HEK293T (cell line): Measurements from ENCODE around the gene GH1.

Experiments used
- CTCF ChIA-PET: fragments of 350-600 bp; formaldehyde crosslinking; extraction: SDS; loops from one replicate; lab custom pipeline; 2021; ENCODE audit warnings: antibody characterized with exemption, inconsistent platforms; lab: Yijun Ruan, JAX
- POLR2A ChIA-PET: fragments of 350-600 bp; formaldehyde crosslinking; extraction: SDS; loops from one replicate; lab custom pipeline; 2020; ENCODE audit warnings: antibody characterized with exemption, inconsistent platforms; lab: Yijun Ruan, JAX
- DNase-seq: peaks from one replicate; pipeline ENCODE4 v3.0.0; 2012; ENCODE audit warnings: mixed read lengths; ENCODE audit errors: extremely low spot score
- ARNT ChIP-seq: fragments of 450-650 bp; IDR thresholded peaks from 2 replicates; pipeline ENCODE4 v1.6.1; 2017; ENCODE audit warnings: mild to moderate bottlenecking
- BHLHE40 ChIP-seq: fragments of 450-650 bp; IDR thresholded peaks from 2 replicates; pipeline ENCODE4 v1.6.1; 2016; ENCODE audit warnings: mild to moderate bottlenecking, moderate library complexity, borderline replicate concordance
- CTBP1 ChIP-seq: fragments of 450-650 bp; IDR thresholded peaks from 2 replicates; pipeline ENCODE4 v1.6.1; 2016; ENCODE audit warnings: borderline replicate concordance
- ELF4 ChIP-seq: fragments of 450-650 bp; IDR thresholded peaks from 2 replicates; pipeline ENCODE4 v1.6.1; 2017; ENCODE audit warnings: antibody characterized with exemption
- FOXA1 ChIP-seq: fragments of 450-650 bp; IDR thresholded peaks from 2 replicates; pipeline ENCODE4 v1.6.1; 2016; ENCODE audit warnings: mild to moderate bottlenecking
- FOXK2 ChIP-seq: fragments of 450-650 bp; IDR thresholded peaks from 2 replicates; pipeline ENCODE4 v1.6.1; 2016; ENCODE audit warnings: mild to moderate bottlenecking
- FOXM1 ChIP-seq: fragments of 450-650 bp; IDR thresholded peaks from 2 replicates; pipeline ENCODE4 v1.6.1; 2017; ENCODE audit warnings: mild to moderate bottlenecking, borderline replicate concordance
- HDGF ChIP-seq: fragments of 450-650 bp; IDR thresholded peaks from 2 replicates; pipeline ENCODE4 v1.6.1; 2017; ENCODE audit warnings: antibody characterized with exemption, borderline replicate concordance
- L3MBTL2 ChIP-seq: fragments of 450-650 bp; conservative IDR thresholded peaks from 2 replicates; pipeline ENCODE4 v1.6.1; 2016; ENCODE audit warnings: mild to moderate bottlenecking
- LEF1 ChIP-seq: fragments of 450-650 bp; IDR thresholded peaks from 2 replicates; pipeline ENCODE4 v1.6.1; 2017; ENCODE audit warnings: mild to moderate bottlenecking, borderline replicate concordance
- NFRKB ChIP-seq: fragments of 450-650 bp; IDR thresholded peaks from 2 replicates; pipeline ENCODE4 v1.6.1; 2016; ENCODE audit warnings: mild to moderate bottlenecking, moderate library complexity
- PKNOX1 ChIP-seq: fragments of 450-650 bp; IDR thresholded peaks from 2 replicates; pipeline ENCODE4 v1.6.1; 2016
- SP1 ChIP-seq: fragments of 450-650 bp; IDR thresholded peaks from 2 replicates; pipeline ENCODE4 v1.6.1; 2017
- SUZ12 ChIP-seq: fragments of 450-650 bp; IDR thresholded peaks from 2 replicates; pipeline ENCODE4 v1.6.1; 2016; ENCODE audit warnings: mild to moderate bottlenecking
- TARDBP ChIP-seq: fragments of 450-650 bp; IDR thresholded peaks from 2 replicates; pipeline ENCODE4 v1.6.1; 2016
- ZNF384 ChIP-seq: fragments of 450-650 bp; IDR thresholded peaks from 2 replicates; pipeline ENCODE4 v1.6.1; 2016

The GH1 gene

GRCh38 chr17:63940584-63940983 is 21.9 kb upstream of the GH1 start:
- DNase-seq, result no peak
- TF ChIP-seq FOXA1 (no peak), ELF4 (no peak)
- ChIA-PET CTCF (no interaction called here), POLR2A (no interaction called here)

GRCh38 chr17:63939884-63940283 is 21.2 kb upstream of the GH1 start:
- no peak for TF ChIP-seq SUZ12
- TF ChIP-seq ZNF384, result no peak
- no peak for TF ChIP-seq LEF1
- TF ChIP-seq FOXM1, result no peak
- TF ChIP-seq TARDBP, result no peak
- TF ChIP-seq FOXA1, result no peak
- no peak for TF ChIP-seq HDGF
- TF ChIP-seq ELF4, result no peak
- no peak for TF ChIP-seq FOXK2
- no peak for TF ChIP-seq PKNOX1
- POLR2A ChIA-PET, result no interaction called here
- CTCF ChIA-PET, result interaction anchor here (1.1 kb wide), 1 partner anchor 86 kb away, joined by 4 read pairs; no protein-coding TSS in a partner anchor
- no peak for DNase-seq

- TF ChIP-seq FOXK2, result no peak
- TF ChIP-seq HDGF, result no peak
- TF ChIP-seq SP1, result no peak
- no peak for TF ChIP-seq FOXA1
- no peak for TF ChIP-seq CTBP1
- TF ChIP-seq ELF4, result no peak
- TF ChIP-seq PKNOX1, result no peak
- no peak for TF ChIP-seq BHLHE40
- CTCF ChIA-PET, result interaction anchor here (1.1 kb wide), 1 partner anchor 86 kb away, joined by 4 read pairs; no protein-coding TSS in a partner anchor
- no peak for DNase-seq
- POLR2A ChIA-PET, result no interaction called here
Measured at GRCh38 chr17:63939401-63939800, 20.8 kb upstream of the GH1 start.

GRCh38 chr17:63937920-63938319 is 19.3 kb upstream of the GH1 start:
- CTCF ChIA-PET, result interaction anchor here (0.6 to 1.2 kb wide), 2 partner anchors 9 to 382 kb away, joined by 3 to 6 read pairs; no protein-coding TSS in a partner anchor

GRCh38 chr17:63937319-63937718 is 18.7 kb upstream of the GH1 start:
- CTCF ChIA-PET, result interaction anchor here (1.0 to 1.2 kb wide), 2 partner anchors 9 to 57 kb away, joined by 3 to 6 read pairs; no protein-coding TSS in a partner anchor
- POLR2A ChIA-PET, result no interaction called here
- no peak for DNase-seq
- TF ChIP-seq HDGF (no peak), L3MBTL2 (no peak), FOXK2 (no peak), SP1 (no peak), ELF4 (no peak), ZNF384 (no peak), LEF1 (no peak), NFRKB (no peak), CTBP1 (no peak), PKNOX1 (no peak), TARDBP (no peak), ARNT (no peak), FOXA1 (no peak)

More at GRCh38 chr17:63937920-63938319, 19.3 kb upstream of the GH1 start:
- POLR2A ChIA-PET, result no interaction called here
- DNase-seq, result no peak
- TF ChIP-seq FOXM1, result no peak
- TF ChIP-seq FOXA1, result no peak
- no peak for TF ChIP-seq LEF1
- TF ChIP-seq ELF4, result no peak
- no peak for TF ChIP-seq NFRKB
- TF ChIP-seq SP1, result no peak
- no peak for TF ChIP-seq BHLHE40

GRCh38 chr17:63934183-63935112 is 15.8 kb upstream of the GH1 start:
- ChIA-PET POLR2A (no interaction called here), CTCF (interaction anchor here (1.1 kb wide), 1 partner anchor 12 kb away, joined by 4 read pairs; no protein-coding TSS in a partner anchor)
- no peak for DNase-seq
- TF ChIP-seq NFRKB (no peak), ZNF384 (no peak), SUZ12 (no peak), HDGF (no peak), ARNT (no peak), L3MBTL2 (no peak), BHLHE40 (no peak), TARDBP (no peak), SP1 (no peak), ELF4 (no peak), LEF1 (no peak), CTBP1 (no peak), FOXK2 (no peak), FOXM1 (no peak), PKNOX1 (no peak), FOXA1 (no peak)
